ENCODE measurements around the gene KCTD3. TPM values are rescaled to one million over a fixed set of nuclear protein-coding genes. Genes with fewer than 3 reads are reported as not detected.

KCTD3 gene

GRCh38 chr1:215669806-215670491 lies 102.8 kb downstream of the KCTD3 start:
- Histone ChIP-seq H4K8ac (ENCODE audit: low read length) (no peak overlapping the region), H3K79me1 (replicated peaks; ENCODE audit: low read length, poor library complexity, severe bottlenecking) (no peaks in the 10 kb centered on the region), H3K4me1 (ENCODE audit: control insufficient read depth, insufficient read depth, low read depth, low read length) (no peaks in the 10 kb centered on the region), H2AFZ (ENCODE audit: low read depth, low read length) (no peak overlapping the region), H3K9ac (ENCODE audit: low read length) (no peak overlapping the region), H2BK15ac (ENCODE audit: low read depth, poor library complexity, severe bottlenecking) (no peak overlapping the region), H2AK5ac (ENCODE audit: low read length, severe bottlenecking) (no peak overlapping the region), H3K18ac (ENCODE audit: low read depth in 1 of 2, low read length in 2 of 2) (no peak overlapping the region), H3K27me3 (ENCODE audit: control insufficient read depth in 1 of 2, insufficient read depth in 1 of 2, low read length in 2 of 2) (no peaks in the 10 kb centered on the region), H3K4me3 (ENCODE audit: insufficient read depth in 1 of 2, low read depth in 1 of 2, low read length in 2 of 2) (no peak overlapping the region), H3K23ac (ENCODE audit: low read length in 2 of 2) (no peak overlapping the region), H3K36me3 (ENCODE audit: control insufficient read depth in 1 of 2, insufficient read depth in 2 of 2, low read depth in 1 of 2, low read length in 2 of 2) (no peaks in the 10 kb centered on the region), H3K4ac (ENCODE audit: low read depth in 1 of 2, low read length in 2 of 2) (no peak overlapping the region), H3K4me2 (ENCODE audit: low read length, poor library complexity, severe bottlenecking) (no peak overlapping the region), H2BK12ac (ENCODE audit: low read length in 2 of 2) (no peak overlapping the region), H4K91ac (ENCODE audit: low read length) (no peak overlapping the region), H2BK5ac (ENCODE audit: low read depth, low read length, poor library complexity, severe bottlenecking) (no peak overlapping the region), H3K27ac (ENCODE audit: low read length, poor library complexity, severe bottlenecking) (no peak overlapping the region), H3K14ac (ENCODE audit: low read length in 2 of 2) (no peak overlapping the region), H3K9me3 (ENCODE audit: control insufficient read depth, low read length) (no peaks in the 10 kb centered on the region), H2BK120ac (ENCODE audit: low read depth, low read length) (no peak overlapping the region)
- no peak for DNase-seq
- WGBS: 62% methylated on average over 3 of the region's 4 CpGs

Small RNA genes lying within 50 kb of the gene (small RNA-seq; reads per million reads assigned to genes)
- not detected for gene RF00108 (ENCODE audit: low read depth)

Measured in mesenchymal stem cell (in vitro differentiated cells and primary cell).